IPS-18c (cell line): ENCODE results near the gene LRRC75B.
A peak's percentile ranks its signal among the peaks of the same experiment; 100 is the strongest.
"Not testable (repeated sequence)": the region's sequence is repeated elsewhere in the genome, so short reads cannot be mapped to it uniquely, and the experiment has no call there.

Experiments
- H3K4me3 ChIP-seq: 2 replicates; pipeline ENCODE4 v1.7.0; 2013; ENCODE audit warnings: low read depth, mild to moderate bottlenecking, low read length, moderate library complexity; ENCODE audit not compliant: insufficient read depth
- H3K9me3 ChIP-seq: one replicate; pipeline ENCODE4 v1.6.1; 2013; ENCODE audit warnings: mild to moderate bottlenecking, low read length, moderate library complexity; ENCODE audit not compliant: control insufficient read depth, insufficient read depth

Gene LRRC75B

DNA sequence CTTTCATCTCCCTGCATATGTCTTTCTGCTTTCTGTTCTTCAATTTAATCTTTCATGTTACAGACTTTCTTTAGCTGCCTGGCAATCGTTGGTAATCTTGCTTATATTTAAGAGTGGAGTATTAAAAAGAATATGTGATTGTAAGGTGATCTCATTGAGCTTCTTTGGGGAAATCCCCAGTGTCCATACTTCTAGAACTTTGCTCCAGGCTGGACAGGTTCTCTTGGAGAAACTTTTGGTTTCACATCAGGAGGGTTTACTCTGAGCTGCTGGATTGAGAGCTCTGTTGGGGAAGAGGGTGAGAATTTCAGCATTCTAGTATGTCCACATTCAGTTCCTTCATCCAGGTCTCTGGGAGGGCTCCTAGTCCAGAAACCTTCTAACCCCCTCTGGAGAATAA lies 16.1 kb downstream of the LRRC75B start:
- H3K4me3 ChIP-seq, result no peak overlapping the region
- H3K9me3 ChIP-seq, result no peaks in the 10 kb centered on the region

GRCh38 chr22:24571266-24571665 lies 21.6 kb downstream of the LRRC75B start:
- Histone ChIP-seq H3K4me3 (no peak overlapping the region), H3K9me3 (no peaks in the 10 kb centered on the region)

DNA sequence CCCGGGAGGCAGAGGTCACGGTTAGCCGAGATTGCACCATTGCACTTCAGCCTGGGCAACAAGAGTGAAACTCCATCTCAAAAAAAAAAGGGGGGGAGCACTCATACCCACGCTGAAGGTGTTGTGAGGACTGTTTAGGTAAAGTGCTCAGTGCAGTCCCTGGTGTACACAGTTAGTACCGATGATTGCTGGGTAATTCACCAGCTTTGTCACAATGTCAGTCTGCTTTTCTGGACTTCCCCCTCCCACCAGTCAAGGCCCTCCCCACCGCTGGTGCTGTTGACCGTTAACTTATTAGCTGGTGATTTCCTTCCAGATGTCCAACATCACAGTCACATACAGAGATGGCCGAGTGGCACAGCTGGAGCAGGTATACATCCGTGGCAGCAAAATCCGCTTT lies 25.2 kb downstream of the LRRC75B start:
- H3K4me3 ChIP-seq, result no peak overlapping the region

GRCh38 chr22:24566899-24567511 lies 25.9 kb downstream of the LRRC75B start:
- Histone ChIP-seq H3K9me3 (no peaks in the 10 kb centered on the region), H3K4me3 (no peak overlapping the region)

More for the DNA sequence above, 25.2 kb downstream of the LRRC75B start:
- H3K9me3 ChIP-seq, result no peaks in the 10 kb centered on the region

DNA sequence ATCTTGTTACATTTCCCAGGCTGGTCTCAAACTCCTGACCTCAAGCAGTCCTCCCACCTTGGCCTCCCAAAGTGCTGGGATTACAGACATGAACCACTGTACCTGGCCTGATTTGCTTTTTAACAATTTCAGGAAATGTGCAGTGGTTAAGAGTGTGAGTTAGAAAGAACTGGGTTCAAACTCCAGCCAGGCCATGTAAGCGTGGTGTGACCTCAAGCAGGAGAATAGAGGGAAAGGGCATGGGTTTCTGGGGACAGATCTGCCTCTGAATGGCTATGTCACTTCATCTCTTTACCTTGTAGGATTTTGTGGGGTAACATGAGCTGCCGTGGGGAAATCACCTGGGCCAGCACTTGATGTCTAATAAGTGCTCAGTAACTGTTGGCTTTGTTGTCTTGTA lies 27.8 kb downstream of the LRRC75B start:
- Histone ChIP-seq H3K4me3 (no peak overlapping the region), H3K9me3 (no peaks in the 10 kb centered on the region)

- Histone ChIP-seq H3K9me3 (no peaks in the 10 kb centered on the region), H3K4me3 (no peak overlapping the region)
Measured at GRCh38 chr22:24564376-24565058, 28.4 kb downstream of the LRRC75B start.

DNA sequence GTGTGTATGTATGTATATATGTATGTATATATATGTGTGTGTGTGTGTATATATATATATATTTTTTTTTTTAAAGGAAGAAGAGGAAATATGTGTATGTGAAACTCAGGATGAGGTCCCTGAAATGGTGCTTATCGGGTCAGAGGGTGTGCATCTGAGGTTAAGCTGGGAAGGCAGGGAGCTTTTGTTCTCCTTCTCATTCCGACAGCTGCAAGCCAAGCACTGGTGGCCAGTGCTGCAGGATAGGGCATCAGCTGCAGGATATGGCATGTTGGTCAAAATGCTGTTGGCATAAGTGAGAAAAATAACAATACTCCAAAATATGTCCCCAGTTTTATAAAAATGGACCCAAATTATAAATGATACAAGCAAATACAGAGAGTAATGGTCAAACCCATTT lies 29.6 kb downstream of the LRRC75B start:
- Histone ChIP-seq H3K4me3 (no peak overlapping the region), H3K9me3 (no peaks in the 10 kb centered on the region)

- no peak overlapping the region for H3K4me3 ChIP-seq
Measured at GRCh38 chr22:24559471-24559870, 33.4 kb downstream of the LRRC75B start.

DNA sequence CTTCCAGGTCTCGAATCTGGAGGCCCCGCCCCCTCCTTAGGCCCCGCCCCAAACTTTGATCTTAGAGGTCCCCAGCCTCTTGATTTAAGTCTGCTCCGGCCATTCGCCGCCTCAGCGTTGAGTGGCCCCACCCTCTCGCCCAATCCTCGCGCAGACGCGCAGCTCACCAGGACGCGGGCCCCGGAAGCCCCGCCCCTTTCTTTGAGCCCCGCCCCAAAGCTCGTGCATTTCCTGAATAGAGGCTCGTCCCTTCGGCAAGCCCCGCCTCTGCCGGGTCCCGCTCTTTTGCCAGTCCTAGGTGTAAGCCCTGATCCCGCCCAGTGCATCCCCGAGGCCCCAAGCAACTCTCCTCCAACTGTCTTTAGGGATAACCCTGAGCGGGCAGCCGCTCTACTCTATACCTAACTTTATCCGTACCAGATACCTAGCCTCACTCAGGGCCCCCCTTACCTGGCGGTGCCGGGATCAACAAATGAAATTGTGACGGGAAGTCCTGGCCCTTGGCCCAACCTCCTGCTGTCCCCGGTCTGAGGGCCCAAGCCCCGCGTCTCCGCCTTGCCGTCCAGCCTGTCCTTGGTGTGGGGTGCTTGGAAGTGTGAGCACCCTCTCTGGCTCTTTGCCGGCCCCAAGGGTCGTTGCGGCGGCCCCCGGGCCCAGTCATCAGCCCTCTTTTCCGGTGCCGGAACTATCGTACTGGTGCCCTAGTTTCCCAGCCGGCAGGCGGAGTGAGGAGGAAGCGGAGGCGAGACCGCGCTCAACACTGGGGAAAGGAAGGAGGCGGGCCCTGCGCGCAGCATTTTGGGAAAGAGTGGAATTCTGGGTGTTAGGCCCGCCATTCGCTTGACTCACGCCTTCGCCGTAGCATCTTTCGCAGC lies 37.5 kb downstream of the LRRC75B start, which contains the start of gene SNRPD3:
Gene SNRPD3 (plus strand): TSS at position 835 of the 875 bp plus-strand sequence. CDS start 1,676 bp downstream, outside the sequence.
- Histone ChIP-seq H3K4me3 (peak within 1 kb of the TSS; percentile 94), H3K9me3 (no peaks in the 10 kb centered on the region)

More at GRCh38 chr22:24559471-24559870, 33.4 kb downstream of the LRRC75B start:
- H3K9me3 ChIP-seq, result no peaks in the 10 kb centered on the region

- Histone ChIP-seq H3K9me3 (no peaks in the 10 kb centered on the region), H3K4me3 (peak within 1 kb of the TSS; percentile 94)
Measured at GRCh38 chr22:24554313-24555164, 38.3 kb downstream of the LRRC75B start, which contains the start of gene GUCD1. Gene GUCD1 (minus strand): TSS chr22:24555138. CDS start chr22:24554991, 147 bp downstream.

DNA sequence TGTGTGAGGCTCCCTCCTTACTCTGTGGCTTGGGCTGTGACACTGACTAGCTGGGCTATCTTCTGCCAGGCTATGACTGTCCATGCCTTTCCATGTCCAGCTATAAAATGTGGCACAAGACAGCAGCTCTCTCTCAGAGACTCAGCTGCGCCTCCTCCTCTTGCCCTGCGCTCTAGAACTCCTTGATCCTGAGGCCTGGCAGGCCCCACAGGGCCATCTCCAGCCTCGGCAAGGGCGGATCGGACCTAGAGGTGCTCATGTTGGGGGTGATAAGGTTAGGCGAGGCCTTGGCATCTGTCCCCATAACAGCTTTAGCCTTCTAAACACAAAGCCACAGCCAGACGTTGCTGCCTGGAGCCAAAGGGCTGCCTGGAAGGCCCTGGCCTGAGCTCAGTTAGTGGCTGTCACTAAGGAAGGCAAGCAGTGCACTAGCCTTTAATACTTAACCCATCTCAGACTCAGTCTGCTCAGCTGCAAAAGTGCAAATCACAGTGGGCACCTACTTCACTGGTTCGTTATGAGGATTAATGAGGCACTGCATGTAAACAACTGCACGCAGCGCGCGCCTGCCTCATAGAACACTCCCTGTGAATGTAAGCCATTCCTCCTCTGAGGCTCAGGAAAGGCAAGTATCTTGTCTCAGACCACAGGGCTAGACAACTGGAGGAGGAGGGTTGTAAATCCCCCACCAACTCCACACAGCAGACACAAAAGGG lies 39.1 kb downstream of the LRRC75B start:
- H3K9me3 ChIP-seq, result no peaks in the 10 kb centered on the region

DNA sequence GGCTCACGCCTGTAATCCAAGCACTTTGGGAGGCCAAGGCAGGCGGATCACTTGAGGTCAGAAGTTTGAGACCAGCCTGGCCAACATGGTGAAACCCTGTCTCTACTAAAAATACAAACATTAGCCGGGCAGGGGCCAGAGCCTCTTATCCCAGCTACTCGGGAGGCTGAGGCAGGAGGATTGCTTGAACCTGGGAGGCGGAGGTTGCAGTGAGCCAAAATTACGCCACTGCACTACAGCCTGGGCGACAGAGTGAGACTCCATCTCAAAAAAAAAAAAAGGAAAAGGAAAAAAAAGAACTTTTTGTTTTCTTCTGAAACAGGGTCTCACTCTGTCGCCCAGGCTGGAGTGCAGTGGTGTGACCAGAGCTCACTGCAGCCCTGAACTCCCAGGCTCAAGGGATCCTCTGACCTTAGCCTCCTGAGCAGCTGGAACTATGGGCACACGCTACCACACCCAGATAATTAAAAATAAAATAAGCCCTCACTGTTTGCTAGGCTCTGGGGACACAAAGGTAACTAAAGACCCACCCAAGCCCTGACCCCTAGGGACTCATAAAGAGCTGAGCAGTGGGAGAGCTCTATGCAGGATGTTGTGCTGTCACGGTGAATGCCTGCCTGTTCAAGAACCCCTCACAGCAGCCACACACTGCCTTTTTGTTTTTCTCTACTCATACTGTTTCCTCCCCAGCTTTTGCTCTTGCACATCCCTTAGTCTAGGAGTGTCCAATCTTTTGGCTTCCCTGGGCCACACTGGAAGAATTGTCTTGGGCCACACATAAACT lies 40.2 kb downstream of the LRRC75B start:
- H3K9me3 ChIP-seq, H3K4me3 ChIP-seq: not testable (repeated sequence)

More for the DNA sequence above, 39.1 kb downstream of the LRRC75B start:
- H3K4me3 ChIP-seq, result peak overlapping the region; percentile 94

GRCh38 chr22:24550902-24551435 lies 41.9 kb downstream of the LRRC75B start:
- H3K4me3 ChIP-seq, result no peak overlapping the region
- H3K9me3 ChIP-seq, result no peaks in the 10 kb centered on the region

GRCh38 chr22:24550028-24550901 lies 42.6 kb downstream of the LRRC75B start:
- Histone ChIP-seq H3K4me3 (no peak overlapping the region), H3K9me3 (no peaks in the 10 kb centered on the region)

GRCh38 chr22:24548812-24549211 lies 44.1 kb downstream of the LRRC75B start:
- H3K9me3 ChIP-seq, result no peaks in the 10 kb centered on the region
- no peak overlapping the region for H3K4me3 ChIP-seq
